ENCODE measurements around the gene CARD19. TPM values are rescaled to one million over a fixed set of nuclear protein-coding genes. Genes with fewer than 3 reads are reported as not detected.

Gene CARD19
- total and polyA plus RNA-seq, 9 of the 15 experiments (the other 6 are each of a cell fraction or from before 2014, with no cell fraction given): 0.90 to 34.9 (median 14.6) TPM

- H4K20me1 ChIP-seq (replicated peaks; ENCODE audit: control insufficient read depth, insufficient read depth, low read length): no peaks in the 10 kb centered on the region
- H3K4me2 ChIP-seq (ENCODE audit: insufficient read depth, low read length): no peak overlapping the region
- H3K4me1 ChIP-seq (replicated peaks in 1 of 2; ENCODE audit: control insufficient read depth in 2 of 2, insufficient read depth in 2 of 2, low read length in 2 of 2): peaks cover 48 to 68% of the 10 kb centered on the region in 2 experiments
- CTCF ChIA-PET (ENCODE audit: low intra/inter-chr PET ratio): no interaction called here
- peak overlapping the region in 1 of 2 experiments; percentile 36; a peak in 2 of 4 replicates for H3K9ac ChIP-seq (ENCODE audit: insufficient read depth in 1 of 2, low read depth in 2 of 2, low read length in 2 of 2)
- DNase-seq (ENCODE audit: extremely low read depth in 1 of 4, low spot score in 3 of 4): no peak
- POLR2A ChIA-PET: interaction anchor here (0.9 to 1.0 kb wide), 2 partner anchors 23 to 29 kb away, joined by 3 read pairs; no protein-coding TSS in a partner anchor
- H2AFZ ChIP-seq (ENCODE audit: low read depth, low read length): no peak overlapping the region
- H3K9me1 ChIP-seq (ENCODE audit: control insufficient read depth, insufficient read depth, low read length): peaks cover 3% of the 10 kb centered on the region
- ATAC-seq: no peak
- no peaks in the 10 kb centered on the region for H3K9me3 ChIP-seq (replicated peaks; ENCODE audit: control insufficient read depth, insufficient read depth, low read depth, low read length)
- FAIRE-seq: no peak
- 82% methylated on average over 11 of the region's 18 CpGs for WGBS (ENCODE audit: insufficient coverage, low coverage, missing lambda C conversion rate)
- no peak overlapping the region for H3K4me3 ChIP-seq
- no peaks in the 10 kb centered on the region for H3K27me3 ChIP-seq (ENCODE audit: control insufficient read depth in 2 of 2, insufficient read depth in 2 of 2, low read length in 2 of 2)
- H3K27ac ChIP-seq (ENCODE audit: extremely low read depth, low read depth, low read length): no peak overlapping the region
- BruUV-seq (replicated peaks): no TSS peak
- no peaks in the 10 kb centered on the region for H3K79me2 ChIP-seq (ENCODE audit: control insufficient read depth, insufficient read depth, low read length)
- peaks cover 5% of the 10 kb centered on the region; the same call in 1 of the 3 replicates for H3K36me3 ChIP-seq (ENCODE audit: control insufficient read depth, insufficient read depth, low read length)
- intact Hi-C loops (cut with micrococcal nuclease): no loop called here
- in situ Hi-C loops (cut with MboI): no loop called here
- TF ChIP-seq ARID3B (CRISPR knock-in tag; IDR thresholded peaks at IDR 0.05; ENCODE audit: borderline replicate concordance) (no peak), CTBP1 (IDR thresholded peaks at IDR 0.05; ENCODE audit: borderline replicate concordance) (no peak), LEF1 (IDR thresholded peaks at IDR 0.05) (no peak), PATZ1 (CRISPR knock-in tag; IDR thresholded peaks at IDR 0.05; ENCODE audit: borderline replicate concordance) (no peak), ATF7 (IDR thresholded peaks at IDR 0.05) (no peak), THRAP3 (IDR thresholded peaks at IDR 0.05; ENCODE audit: borderline replicate concordance) (no peak), NR0B1 (IDR thresholded peaks at IDR 0.05; ENCODE audit: partially characterized antibody) (no peak), CCNT2 (IDR thresholded peaks at IDR 0.05; ENCODE audit: borderline replicate concordance, extremely low read depth, insufficient read length, low read depth, low read length) (no peak), TSC22D4 (tag; IDR thresholded peaks at IDR 0.05) (no peak), POLR2G (IDR thresholded peaks at IDR 0.05; ENCODE audit: low read depth, low read length) (no peak), ZNF133 (CRISPR knock-in tag; IDR thresholded peaks at IDR 0.05) (no peak), E2F4 (CRISPR knock-in tag; IDR thresholded peaks at IDR 0.05; ENCODE audit: low read depth) (no peak), ZBTB26 (CRISPR knock-in tag; IDR thresholded peaks at IDR 0.05) (no peak), POU5F1 (IDR thresholded peaks at IDR 0.05; ENCODE audit: borderline replicate concordance, low read depth, low read length, partially characterized antibody) (no peak)
These were observed 15.5 kb downstream of the CARD19 start for GRCh38 chr9:93111371-93112115.

Measured in K562 (cell line).